Cerebellar cortex (tissue), 1 donor: ENCODE results near the gene ZNF202.

Experiments
- DNase-seq: peaks from one replicate; pipeline ENCODE4 v3.0.0-alpha.2; 2015; ENCODE audit warnings: low spot score

ZNF202 gene

GRCh38 chr11:123682696-123683410 is 58.6 kb downstream of the ZNF202 start:
- DNase-seq = peak; percentile 92

GRCh38 chr11:123681030-123681429 is 60.4 kb downstream of the ZNF202 start:
- DNase-seq = no peak

GRCh38 chr11:123678246-123678645 is 63.2 kb downstream of the ZNF202 start:
- no peak for DNase-seq

- no peak for DNase-seq
Measured at GRCh38 chr11:123677510-123677909, 64.0 kb downstream of the ZNF202 start.

GRCh38 chr11:123674297-123674696 is 67.2 kb downstream of the ZNF202 start:
- no peak for DNase-seq
